HUDEP-2 (cell line): ENCODE measurements around the gene DNAH1.

Experiments used
- DNase-seq, 76 experiments: peaks; one replicate each; lab custom pipeline; 2025; ENCODE audit not compliant: unreplicated experiment in 76 of 76; lab: John Stamatoyannopoulos, UW

The DNAH1 gene

GRCh38 chr3:52310861-52311575 lies 5.1 kb upstream of the DNAH1 start:
- no peak for DNase-seq

DNA sequence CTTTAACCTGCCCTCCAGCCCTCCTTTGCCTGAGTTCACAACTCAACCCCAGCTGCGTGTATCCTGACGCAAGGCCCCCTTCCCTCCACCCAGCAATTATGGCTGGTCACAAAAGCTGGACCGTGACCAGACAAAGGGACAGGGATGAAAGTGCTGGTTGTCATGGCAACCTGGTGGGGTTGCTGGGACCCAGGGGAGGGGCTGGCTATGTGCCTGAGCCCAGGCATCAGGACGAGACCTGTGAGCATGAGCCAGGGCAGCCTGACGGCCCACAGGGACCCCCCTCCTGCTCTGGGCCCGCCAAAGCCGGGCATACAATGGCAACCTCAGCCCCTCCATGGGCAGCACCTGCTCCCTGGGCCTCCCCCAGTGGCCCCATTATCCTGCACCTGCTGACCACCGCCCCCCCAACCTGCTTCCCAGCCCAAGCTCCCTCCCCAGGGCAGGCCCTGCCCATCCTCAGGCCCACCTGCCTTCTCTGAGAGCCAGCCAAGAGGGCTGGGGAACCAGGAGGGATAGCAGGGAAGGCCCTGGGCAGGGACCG lies 4.5 kb upstream of the DNAH1 start:
- no peak for DNase-seq

DNA sequence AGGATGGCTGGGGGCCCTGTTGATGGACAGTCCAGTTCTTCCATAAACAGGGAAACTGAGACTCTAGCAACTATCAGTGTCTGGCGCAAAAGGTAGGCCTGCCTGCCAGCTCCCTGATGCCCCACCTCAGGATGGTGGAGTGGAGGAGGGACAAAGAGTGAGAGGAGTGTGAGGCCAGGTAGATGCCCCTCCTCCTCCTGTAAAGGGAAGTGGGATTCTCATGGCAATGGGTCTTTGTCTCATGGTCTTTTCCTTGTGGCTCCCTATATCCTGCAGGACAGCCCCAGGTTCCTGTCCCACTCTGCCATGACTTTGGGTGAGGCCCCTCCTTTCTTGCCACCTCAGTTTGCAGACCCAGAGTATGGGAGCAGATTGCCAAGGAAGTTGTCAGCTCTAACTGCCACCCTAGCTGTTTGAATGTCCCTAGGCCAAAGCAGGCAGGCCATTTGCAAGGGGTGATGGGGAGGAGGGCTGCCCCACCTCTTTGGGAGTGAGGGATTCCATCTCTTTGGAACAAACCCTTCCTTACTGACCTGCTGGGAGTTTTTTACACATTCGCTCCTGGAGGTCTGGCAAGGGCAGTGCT lies 2.8 kb upstream of the DNAH1 start:
- no peak for DNase-seq

- DNase-seq = no peak
These were observed 2.3 kb upstream of the DNAH1 start for GRCh38 chr3:52313774-52314188.

GRCh38 chr3:52314489-52314888 lies 1.6 kb upstream of the DNAH1 start:
- no peak for DNase-seq

DNA sequence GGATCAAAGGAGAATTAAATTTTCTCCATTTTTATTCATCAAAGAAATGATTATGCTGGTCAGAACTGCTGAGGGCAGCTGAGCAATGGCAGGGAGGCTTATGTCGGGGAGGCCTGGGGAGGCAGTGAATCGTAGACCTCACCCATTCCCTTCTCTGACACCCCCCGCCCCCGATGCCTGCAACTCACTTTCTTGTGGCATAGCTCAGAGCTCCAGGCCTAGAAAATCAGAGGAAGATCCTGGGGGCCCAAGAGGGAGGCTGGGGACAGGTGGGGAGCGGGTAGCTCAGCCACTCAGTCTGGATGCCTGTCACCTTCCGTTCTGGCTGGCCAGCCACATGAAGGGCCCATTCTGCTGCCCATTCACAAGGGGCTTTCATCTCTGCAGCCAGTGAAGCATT lies 1.1 kb upstream of the DNAH1 start:
- no peak for DNase-seq

DNA sequence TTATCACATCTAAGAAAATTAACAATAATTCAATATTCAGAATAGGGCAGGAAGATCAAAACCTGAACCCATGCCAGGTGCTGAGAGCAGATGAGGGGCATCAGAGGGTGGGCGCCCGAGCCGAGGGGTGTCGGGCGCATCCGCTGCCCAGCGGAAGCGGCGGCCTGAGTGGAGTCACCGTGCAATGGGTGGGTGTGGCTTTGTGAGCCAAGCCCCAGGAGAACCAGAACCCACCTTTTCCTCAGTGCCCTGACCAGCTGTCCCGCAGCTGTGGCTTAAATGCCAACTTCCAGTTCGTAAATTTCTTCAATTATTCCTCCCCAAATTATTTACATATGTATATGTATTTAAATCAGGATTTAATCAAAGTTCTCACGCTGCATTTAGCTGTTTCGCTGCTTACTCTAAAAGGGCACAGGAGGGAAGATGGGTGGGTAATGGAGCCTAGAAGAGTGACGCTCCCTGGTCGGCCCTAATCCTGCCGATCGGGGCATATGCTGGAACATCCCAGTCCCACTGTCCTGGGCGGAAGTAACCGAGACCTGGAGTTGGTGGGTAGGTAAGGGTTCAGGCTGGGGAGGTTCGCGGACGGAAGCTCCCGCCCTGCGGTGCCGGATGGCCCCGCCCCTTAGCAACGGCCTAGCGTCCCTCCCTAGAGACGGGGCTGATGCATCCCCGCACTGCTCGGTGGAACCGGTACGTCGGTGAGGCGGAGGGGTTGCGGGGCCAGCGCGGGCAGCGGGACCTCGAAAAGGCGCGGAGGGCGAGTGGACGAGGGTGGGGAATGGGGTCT lies 1.3 kb downstream of the DNAH1 start:
- DNase-seq = no peak

DNA sequence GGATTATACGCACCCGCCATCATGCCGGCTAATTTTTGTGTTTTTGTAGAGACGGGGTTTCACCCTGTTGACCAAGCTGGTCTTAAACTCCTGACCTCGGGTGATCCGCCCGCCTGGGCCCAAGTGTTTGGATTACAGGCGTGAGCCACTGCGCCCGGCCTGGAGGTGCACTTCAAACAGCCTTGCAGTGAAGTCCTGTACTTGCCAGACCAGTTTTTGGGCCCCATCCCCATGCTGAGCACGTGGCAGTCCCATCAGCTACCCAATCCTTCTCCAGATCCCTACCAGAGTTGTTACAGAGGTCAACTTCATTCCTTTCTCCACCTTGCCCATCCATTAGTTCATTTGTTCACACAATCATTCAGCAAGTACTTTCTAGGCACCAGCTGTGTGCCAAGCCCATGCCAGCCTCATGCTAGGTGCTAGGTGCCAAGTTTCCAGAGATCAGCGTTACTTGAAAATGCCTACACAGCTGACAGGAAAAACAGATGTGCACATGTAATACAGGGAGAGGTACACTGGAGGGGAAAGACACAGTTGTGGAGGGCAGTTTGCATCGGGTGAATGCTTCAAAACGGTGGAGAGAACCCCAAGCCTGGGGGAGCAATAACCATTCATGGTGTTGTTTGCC lies 2.2 kb downstream of the DNAH1 start:
- no peak for DNase-seq

- no peak for DNase-seq
These were observed 3.9 kb downstream of the DNAH1 start for GRCh38 chr3:52319921-52320595.

DNA sequence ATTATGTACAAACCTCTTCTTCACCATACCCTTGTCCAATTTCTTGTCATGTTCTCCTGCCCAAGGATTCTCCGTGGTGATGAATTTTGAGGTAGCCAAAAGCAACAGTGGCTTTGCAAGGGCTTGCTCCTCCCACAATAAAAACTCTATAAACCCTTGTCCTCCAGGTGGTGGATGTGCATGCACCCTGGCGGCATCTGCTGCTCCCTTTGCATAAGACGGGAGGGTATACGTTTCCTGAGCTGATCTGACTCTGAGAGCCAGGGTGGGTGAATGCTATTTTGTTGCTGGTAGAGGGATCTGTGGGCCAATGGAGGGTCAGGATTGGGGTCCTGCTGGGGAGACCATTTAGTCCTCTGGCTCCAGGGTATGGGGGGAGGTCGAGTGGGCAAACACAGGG lies 5.4 kb downstream of the DNAH1 start:
- no peak for DNase-seq

DNA sequence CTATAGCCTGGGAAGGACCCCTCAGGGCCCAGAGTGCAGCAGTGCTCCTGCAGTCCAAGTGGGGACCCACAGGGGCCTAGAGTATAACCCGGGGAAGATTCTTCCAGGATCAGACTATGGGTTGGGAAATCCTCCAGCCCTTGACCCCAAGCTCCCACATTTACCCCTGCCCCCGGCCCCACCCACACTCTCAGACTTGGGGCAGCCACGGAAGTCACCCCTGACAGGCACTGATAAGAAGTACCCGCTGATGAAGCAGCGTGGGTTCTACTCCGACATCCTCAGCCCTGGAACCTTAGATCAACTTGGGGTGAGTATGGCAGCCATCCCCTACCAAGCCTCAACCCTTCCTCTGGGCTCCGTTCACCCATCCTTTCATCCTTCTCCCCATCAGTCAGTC lies 6.3 kb downstream of the DNAH1 start:
- DNase-seq = no peak

DNA sequence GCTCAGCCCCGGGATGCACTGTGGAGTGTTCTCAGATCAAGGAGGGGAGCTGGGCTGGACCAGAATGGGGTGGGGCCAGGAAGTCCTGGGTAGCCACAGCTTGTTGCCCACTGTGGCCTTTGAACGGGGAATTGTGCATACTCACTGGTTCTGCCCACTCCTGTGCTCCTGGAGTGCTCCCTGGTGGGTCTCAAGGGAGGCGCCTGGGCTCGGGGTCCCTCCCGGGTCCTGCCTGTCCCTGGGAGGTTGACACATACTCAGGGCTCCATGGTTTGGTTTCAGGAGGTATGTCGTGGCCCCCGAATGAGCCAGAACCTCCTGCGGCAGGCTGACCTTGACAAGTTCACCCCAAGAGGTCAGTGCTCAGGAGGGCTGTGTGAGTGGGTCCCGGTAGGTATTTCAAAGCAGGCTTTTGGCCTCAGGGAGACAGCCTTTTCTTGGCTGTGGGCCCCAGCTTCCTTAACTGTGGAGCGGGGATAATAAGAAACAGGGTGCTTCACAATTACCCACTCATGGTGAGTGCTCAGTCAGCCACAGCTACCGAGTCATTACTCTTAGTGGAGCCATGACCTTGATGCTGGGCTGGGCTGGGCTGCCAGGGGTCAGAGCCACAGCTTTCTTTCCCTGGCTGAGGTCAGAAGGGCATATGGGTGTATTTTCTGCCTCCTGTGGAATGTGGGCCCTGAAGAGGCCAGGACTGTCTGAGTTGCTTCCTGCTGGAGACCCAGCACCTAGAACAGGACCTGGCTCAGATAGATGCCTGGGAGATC lies 7.6 kb downstream of the DNAH1 start:
- DNase-seq = no peak

GRCh38 chr3:52324676-52325075 lies 8.6 kb downstream of the DNAH1 start:
- no peak for DNase-seq

DNA sequence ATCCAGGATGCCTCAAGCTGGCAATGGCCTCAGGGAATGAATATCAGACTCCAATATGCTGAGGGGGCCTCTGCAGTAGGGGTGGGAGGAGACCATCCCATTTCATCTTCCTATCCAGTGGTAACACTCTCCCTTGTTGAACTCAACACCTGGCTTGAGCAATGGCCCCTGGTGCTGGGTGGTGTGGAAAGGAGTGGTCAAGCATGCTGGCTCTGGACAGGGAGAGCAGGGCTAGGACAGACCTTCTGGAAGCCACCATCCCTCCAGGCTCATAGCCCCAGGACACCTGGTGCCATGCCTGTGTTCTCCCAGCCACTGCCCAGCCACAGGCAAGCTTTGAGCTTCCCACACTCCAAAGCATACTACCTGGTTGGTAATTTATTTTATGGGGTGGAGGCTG lies 9.6 kb downstream of the DNAH1 start:
- DNase-seq = no peak

DNA sequence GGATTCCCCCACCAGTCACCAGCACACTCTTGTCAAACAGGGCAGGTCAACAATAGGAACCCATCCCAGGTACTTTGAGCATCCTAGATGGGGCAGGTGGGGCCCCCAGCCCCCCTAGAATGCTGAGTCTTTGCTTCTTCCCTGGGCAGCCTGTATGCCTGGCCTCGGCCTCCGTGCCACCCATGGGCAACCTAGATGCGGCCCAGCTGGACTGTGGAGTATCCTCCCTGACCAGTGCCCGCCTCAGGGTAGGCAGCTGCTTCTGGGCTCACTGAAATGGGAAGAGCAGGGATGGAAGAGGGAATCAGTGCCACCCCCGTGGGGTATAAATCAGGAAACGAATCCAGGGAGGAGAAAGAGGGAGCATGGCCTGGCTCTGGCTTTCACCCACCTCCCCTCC lies 10.9 kb downstream of the DNAH1 start:
- no peak for DNase-seq

DNA sequence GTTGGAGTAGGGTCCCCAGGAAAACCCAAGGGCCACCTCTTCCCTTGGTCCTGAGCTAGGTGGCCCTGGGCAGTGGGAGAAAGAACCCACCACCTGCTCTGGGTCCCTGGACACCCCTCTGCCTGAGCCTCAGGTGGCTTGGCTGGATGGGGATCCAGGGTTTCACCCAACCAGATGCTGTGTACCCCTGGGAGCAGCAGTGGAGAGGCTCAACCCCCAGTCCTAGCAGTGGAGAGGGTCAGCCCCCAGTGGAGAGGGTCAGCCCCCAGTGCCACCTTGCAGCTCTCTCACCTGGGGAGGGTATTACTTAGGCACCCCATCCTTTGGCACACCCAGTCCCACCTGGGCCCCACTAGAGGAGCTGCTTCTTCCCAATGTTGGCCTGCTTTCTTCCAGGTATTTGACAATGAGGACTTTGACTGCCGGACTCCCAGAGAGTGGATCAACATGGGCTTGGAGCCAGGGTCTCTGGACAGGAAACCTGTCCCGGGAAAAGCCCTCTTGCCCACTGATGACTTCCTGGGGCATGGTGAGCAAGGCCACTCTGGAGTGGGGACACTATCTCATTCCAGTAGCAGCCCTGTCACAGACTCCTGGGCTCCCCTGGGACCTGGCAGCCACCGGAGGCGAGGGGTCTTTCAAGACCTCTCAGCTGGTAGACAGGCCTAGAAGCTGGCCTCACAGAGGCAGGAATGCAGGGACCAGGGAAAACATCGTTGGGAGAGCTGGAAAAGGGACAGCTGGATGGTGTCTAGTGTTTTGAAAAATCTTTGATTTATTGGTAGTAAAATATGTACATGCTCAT lies 11.6 kb downstream of the DNAH1 start:
- no peak for DNase-seq

DNA sequence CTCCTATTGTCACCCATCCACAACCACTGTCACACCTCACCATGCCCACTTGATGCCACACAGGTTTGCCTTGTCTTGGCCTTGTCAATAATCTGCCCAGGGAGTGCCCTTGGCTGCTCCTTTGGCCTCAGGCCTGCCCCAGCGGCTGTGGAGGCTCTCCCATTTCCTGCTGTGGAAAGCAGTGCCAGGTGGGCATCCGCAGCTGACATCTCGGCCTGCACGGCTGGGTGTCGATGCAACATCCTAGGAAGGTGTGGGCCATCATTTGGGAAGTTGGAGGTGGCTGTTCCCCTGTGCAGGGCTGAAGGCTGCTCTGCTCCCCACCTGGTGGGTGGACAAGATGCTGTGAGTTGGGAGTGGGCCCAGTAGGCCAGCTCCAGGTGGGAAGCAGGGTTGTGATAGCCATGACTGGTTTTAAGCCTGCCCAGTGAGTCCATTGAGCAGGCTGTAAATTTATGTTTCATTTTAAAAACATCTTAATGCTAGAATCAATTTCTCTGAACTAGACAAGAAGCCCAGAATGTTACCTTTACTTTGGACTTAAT lies 12.5 kb downstream of the DNAH1 start:
- no peak for DNase-seq

DNA sequence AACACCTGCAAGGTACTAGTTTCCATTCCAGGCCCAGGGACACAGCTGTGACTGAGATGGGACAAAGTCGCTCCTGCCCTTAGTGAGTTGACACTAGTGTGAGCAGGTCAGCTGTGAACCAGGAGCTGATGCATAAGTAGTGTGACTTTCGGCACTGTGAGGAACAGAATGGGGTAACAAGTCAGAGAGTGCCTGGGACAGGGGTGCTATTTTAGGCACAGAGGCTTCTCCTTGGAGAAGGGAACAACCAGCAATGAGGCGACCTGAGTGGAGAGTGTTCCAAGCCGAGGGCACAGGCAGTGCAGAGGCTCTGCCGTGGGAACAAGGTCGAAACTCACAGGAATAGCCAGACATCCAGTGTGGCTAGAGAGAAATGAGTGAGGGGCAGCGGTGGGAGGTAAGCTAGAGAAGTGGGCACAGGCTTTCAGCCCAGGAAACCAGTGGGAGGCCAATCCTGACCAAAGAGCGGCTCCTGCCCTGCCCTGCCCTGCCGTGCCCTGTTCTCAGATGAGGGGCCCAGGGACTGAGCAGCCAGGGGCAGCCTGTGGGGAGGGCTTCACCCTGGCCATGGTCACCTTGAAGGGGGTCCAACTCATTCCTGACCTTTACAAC lies 14.2 kb downstream of the DNAH1 start:
- no peak for DNase-seq
